SK-N-MC (cell line): ENCODE data around the gene CCR5AS.
"Not testable (repeated sequence)": the region's sequence is repeated elsewhere in the genome, so short reads cannot be mapped to it uniquely, and the experiment has no call there.

Source experiments
- DNase-seq: peaks from one replicate; pipeline ENCODE4 v3.0.0-alpha.2; 2011; ENCODE audit warnings: low read depth, low spot score
- H3K27ac ChIP-seq: fragments of 200-600 bp; sonication (generic); 2 replicates; pipeline ENCODE4 v1.5.1; 2016; ENCODE audit warnings: mixed run types
- H3K36me3 ChIP-seq: fragments of 200-600 bp; sonication (generic); 2 replicates; pipeline ENCODE4 v1.6.1; 2017; ENCODE audit warnings: antibody characterized with exemption, low read length, mixed read lengths; ENCODE audit not compliant: insufficient read depth
- H3K4me3 ChIP-seq: fragments of 200-600 bp; sonication (generic); 2 replicates; pipeline ENCODE4 v1.5.1; 2016
- H3K9ac ChIP-seq: fragments of 200-600 bp; sonication (generic); 2 replicates; pipeline ENCODE4 v1.8.0; 2017; ENCODE audit warnings: mixed run types, mixed read lengths; ENCODE audit not compliant: insufficient read length
- H3K9me3 ChIP-seq: fragments of 200-600 bp; sonication (generic); 2 replicates; pipeline ENCODE4 v1.6.1; 2017; ENCODE audit warnings: low read depth, mild to moderate bottlenecking, antibody characterized with exemption, low read length, moderate library complexity, mixed read lengths
- EZH2 ChIP-seq: fragments of 200-600 bp; sonication (generic); IDR thresholded peaks from one replicate; pipeline ENCODE4 v1.6.1; 2017; ENCODE audit warnings: antibody characterized with exemption
- FOXP2 ChIP-seq: optimal IDR thresholded peaks from 2 replicates; pipeline ENCODE3; 2011; ENCODE audit warnings: mild to moderate bottlenecking, moderate library complexity; ENCODE audit not compliant: insufficient read depth; ENCODE audit errors: extremely low read length, control extremely low read depth
- POLR2AphosphoS5 ChIP-seq: IDR thresholded peaks from 2 replicates; pipeline ENCODE4 v1.6.1; 2012; ENCODE audit warnings: mild to moderate bottlenecking, low read depth, low read length, borderline replicate concordance

Gene CCR5AS

GRCh38 chr3:46448721-46449120 is 41.9 kb upstream of the CCR5AS start:
- Histone ChIP-seq H3K27ac (no peak overlapping the region), H3K4me3 (no peak overlapping the region)

GRCh38 chr3:46447228-46447985 is 40.5 kb upstream of the CCR5AS start:
- no peaks in the 10 kb centered on the region for H3K36me3 ChIP-seq
- H3K9me3 ChIP-seq, result no peaks in the 10 kb centered on the region
- no peak for DNase-seq
- H3K4me3 ChIP-seq, result no peak overlapping the region
- no peak for TF ChIP-seq POLR2AphosphoS5
- TF ChIP-seq FOXP2, result no peak
- TF ChIP-seq EZH2, result no peak
- H3K9ac ChIP-seq, result no peak overlapping the region
- H3K27ac ChIP-seq, result no peak overlapping the region

More at GRCh38 chr3:46448721-46449120, 41.9 kb upstream of the CCR5AS start:
- Histone ChIP-seq H3K9me3 (no peaks in the 10 kb centered on the region), H3K9ac (no peak overlapping the region), H3K36me3 (no peaks in the 10 kb centered on the region)
- no peak for DNase-seq
- TF ChIP-seq EZH2 (no peak), FOXP2 (no peak), POLR2AphosphoS5 (no peak)

GRCh38 chr3:46442576-46443530 is 36.0 kb upstream of the CCR5AS start:
- Histone ChIP-seq H3K9me3 (no peaks in the 10 kb centered on the region), H3K4me3 (no peak overlapping the region), H3K9ac (no peak overlapping the region), H3K36me3 (no peaks in the 10 kb centered on the region), H3K27ac (no peak overlapping the region)
- TF ChIP-seq POLR2AphosphoS5 (no peak), FOXP2 (no peak), EZH2 (no peak)
- DNase-seq, result peak; percentile 28

- no peak overlapping the region for H3K27ac ChIP-seq
- H3K36me3 ChIP-seq, result no peaks in the 10 kb centered on the region
- TF ChIP-seq POLR2AphosphoS5 (no peak), EZH2 (no peak), FOXP2 (no peak)
- H3K9ac ChIP-seq, result no peak overlapping the region
- no peaks in the 10 kb centered on the region for H3K9me3 ChIP-seq
- DNase-seq, result no peak
- no peak overlapping the region for H3K4me3 ChIP-seq
These were observed 33.8 kb upstream of the CCR5AS start for GRCh38 chr3:46440531-46441294.

- no peak overlapping the region for H3K4me3 ChIP-seq
- no peak overlapping the region for H3K9ac ChIP-seq
- no peak for DNase-seq
- H3K9me3 ChIP-seq, result no peaks in the 10 kb centered on the region
- TF ChIP-seq FOXP2, result no peak
- no peak for TF ChIP-seq EZH2
- no peak for TF ChIP-seq POLR2AphosphoS5
- H3K27ac ChIP-seq, result no peak overlapping the region
- H3K36me3 ChIP-seq, result no peaks in the 10 kb centered on the region
These were observed 32.0 kb upstream of the CCR5AS start for GRCh38 chr3:46438831-46439230.

- no peak for DNase-seq
- Histone ChIP-seq H3K36me3 (no peaks in the 10 kb centered on the region), H3K9me3 (no peaks in the 10 kb centered on the region), H3K27ac (no peak overlapping the region), H3K9ac (no peak overlapping the region), H3K4me3 (no peak overlapping the region)
- TF ChIP-seq FOXP2, result no peak
- TF ChIP-seq POLR2AphosphoS5, result no peak
- no peak for TF ChIP-seq EZH2
These were observed 28.3 kb upstream of the CCR5AS start for GRCh38 chr3:46435081-46435726.

- Histone ChIP-seq H3K9me3 (no peaks in the 10 kb centered on the region), H3K27ac (no peak overlapping the region)
- no peak for TF ChIP-seq EZH2
- TF ChIP-seq FOXP2, result no peak
- no peak for TF ChIP-seq POLR2AphosphoS5
These were observed 27.0 kb upstream of the CCR5AS start for GRCh38 chr3:46433841-46434240.

GRCh38 chr3:46433118-46433517 is 26.3 kb upstream of the CCR5AS start:
- not testable (repeated sequence) for DNase-seq, H3K9ac ChIP-seq, H3K4me3 ChIP-seq, H3K36me3 ChIP-seq, H3K9me3 ChIP-seq, H3K27ac ChIP-seq

More at GRCh38 chr3:46433841-46434240, 27.0 kb upstream of the CCR5AS start:
- DNase-seq, result no peak
- no peak overlapping the region for H3K9ac ChIP-seq
- H3K4me3 ChIP-seq, result no peak overlapping the region
- H3K36me3 ChIP-seq, result no peaks in the 10 kb centered on the region

GRCh38 chr3:46431905-46432304 is 25.0 kb upstream of the CCR5AS start:
- not testable (repeated sequence) for H3K27ac ChIP-seq, H3K36me3 ChIP-seq, H3K4me3 ChIP-seq, DNase-seq, H3K9me3 ChIP-seq, H3K9ac ChIP-seq

- not testable (repeated sequence) for DNase-seq, H3K36me3 ChIP-seq, H3K27ac ChIP-seq, H3K4me3 ChIP-seq, H3K9me3 ChIP-seq, H3K9ac ChIP-seq
These were observed 24.0 kb upstream of the CCR5AS start for GRCh38 chr3:46430879-46431278.
